HPDE6-E6E7 (cell line): Measurements from ENCODE around the gene TSPAN2.

ENCODE experiments used
- DNase-seq: peaks from one replicate; pipeline ENCODE4 v3.0.0; 2011; ENCODE audit warnings: missing footprints; ENCODE audit errors: extremely low spot score

TSPAN2 gene

DNA sequence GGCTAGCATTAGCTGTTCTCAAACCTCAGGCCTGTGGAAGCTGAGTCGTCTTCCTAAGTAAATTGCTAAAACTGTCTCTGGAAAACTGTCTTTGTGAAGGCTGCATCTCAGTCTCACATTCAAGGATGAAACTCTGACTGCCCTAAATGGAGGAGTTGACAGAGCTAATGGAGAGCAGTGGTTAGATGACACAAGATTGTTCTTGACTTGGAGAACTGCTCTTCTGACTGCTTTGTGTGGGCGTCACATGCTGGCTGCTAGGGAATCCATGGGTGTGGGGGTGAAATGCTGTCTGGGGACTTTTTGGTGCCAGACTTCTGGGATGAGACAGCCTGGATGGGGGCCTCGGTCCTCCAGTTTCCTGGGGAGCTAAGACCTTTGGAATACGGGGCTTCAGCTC is 24.5 kb upstream of the TSPAN2 start:
- no peak for DNase-seq

- no peak for DNase-seq
Observed at GRCh38 chr1:115112496-115113375, 23.4 kb upstream of the TSPAN2 start.

DNA sequence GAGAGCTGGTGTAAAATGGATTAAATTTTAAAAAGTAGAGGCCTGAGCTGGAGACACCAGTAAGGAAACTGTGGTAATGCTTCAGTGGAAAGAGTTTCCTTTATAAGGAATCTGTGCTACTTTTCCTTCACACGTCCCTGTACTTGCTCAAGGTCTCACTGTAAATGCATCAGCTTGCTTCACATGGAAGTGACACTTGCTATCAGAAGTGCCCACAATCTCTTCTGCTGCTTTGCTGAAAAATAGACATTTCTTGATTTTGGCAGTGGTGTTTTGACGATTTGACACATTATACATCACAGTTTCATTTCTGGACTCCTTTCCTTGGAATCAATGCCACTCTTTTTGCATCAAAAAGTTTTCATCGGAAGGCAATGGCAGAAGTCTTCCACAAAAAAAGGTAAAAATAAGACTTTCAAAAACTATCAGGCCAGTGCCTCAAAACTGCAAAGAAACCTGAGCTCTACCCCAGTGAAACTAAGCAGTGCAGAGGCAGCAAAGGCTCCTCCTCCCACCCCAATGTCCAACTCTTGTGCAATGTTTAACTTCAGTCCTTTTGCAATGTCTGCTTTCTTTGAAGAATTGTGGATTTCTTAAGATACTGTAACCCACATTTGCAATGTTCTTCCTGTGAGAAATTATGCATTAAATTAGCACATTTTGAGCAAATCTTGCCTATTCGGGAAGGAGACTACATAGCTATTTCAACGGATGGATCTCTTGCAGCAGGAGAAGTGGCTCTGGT is 18.4 kb upstream of the TSPAN2 start:
- no peak for DNase-seq

DNA sequence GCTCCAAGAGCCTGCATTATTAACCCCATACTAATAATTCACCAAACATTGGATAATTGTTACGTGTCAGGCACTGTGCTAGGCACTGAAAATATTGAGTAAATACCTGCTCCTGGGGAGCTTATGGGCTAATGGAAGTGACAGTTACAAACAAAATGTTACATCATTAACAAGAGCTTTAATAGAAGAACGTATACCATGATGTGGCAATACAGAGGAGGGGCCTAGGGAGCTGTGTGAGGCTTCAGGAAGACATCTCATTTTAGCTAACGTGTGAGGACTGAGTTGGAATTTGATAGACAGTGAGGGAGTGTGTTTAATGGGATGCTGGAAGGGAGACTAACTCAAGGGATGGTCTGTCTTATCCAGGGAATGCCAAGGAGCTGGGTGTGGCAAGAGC is 16.5 kb upstream of the TSPAN2 start:
- DNase-seq = no peak

- DNase-seq = no peak
Observed at GRCh38 chr1:115099693-115100050, 10.4 kb upstream of the TSPAN2 start.

GRCh38 chr1:115098979-115099692 is 9.8 kb upstream of the TSPAN2 start:
- no peak for DNase-seq

DNA sequence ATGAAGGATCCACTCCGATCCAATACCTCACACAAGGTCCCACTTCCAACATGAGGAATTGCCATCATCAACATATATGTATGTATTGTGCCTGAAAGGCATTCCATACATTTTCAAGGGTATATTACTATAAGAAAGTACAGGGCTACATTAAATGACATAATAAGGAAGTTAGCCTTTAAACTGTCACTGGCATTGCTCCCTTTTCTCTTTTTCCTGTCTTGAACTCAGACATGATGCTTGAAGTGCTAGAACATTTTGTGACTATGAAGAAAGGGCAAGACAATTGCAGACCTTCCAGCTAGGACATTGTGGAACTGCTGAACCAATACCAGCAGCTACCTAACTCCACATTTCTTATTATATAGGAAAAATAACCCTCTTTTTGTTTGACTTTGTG is 2.9 kb upstream of the TSPAN2 start:
- DNase-seq = no peak

DNA sequence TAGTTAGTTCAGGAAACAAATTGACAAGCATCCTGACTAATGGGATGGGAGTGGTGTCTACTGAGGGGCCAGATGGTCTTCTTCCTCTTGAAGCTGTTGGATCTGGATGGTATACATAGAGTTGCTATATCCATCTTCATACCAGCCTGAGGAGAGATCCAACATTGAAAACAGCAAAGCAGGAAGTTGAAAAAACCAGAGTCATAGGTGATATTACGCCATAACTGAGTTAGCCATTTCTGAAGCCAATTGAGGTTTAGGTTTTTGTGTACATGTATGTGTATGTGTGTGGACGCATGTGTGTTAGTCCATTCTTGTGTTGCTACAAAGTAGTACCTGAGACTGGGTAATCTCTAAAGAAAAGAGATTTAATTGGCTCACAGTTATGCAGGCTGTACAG is 2.3 kb upstream of the TSPAN2 start:
- no peak for DNase-seq

GRCh38 chr1:115090956-115091355 is 1.7 kb upstream of the TSPAN2 start:
- DNase-seq = no peak

DNA sequence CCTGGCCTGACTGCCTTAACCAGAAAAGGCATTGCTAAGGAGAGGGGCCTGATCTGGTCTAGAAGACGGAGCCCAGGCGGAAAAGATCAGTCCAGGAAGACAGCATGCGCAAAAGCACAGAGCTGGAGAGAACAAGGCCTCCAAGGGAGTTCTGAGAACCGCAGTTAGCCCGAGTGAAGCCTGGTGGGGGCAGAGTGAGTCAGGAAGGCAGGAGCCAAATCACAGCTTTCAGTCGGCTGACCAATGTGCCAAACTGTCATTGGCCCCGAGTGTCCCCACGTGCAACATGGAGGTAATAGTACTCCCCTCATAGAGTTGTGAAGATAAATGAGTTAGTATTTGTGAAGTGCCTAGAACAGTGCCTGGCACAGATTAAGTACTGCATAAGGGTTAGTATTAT is 1.2 kb upstream of the TSPAN2 start:
- DNase-seq = no peak

- no peak for DNase-seq
Observed at GRCh38 chr1:115090186-115090490, 835 bp upstream of the TSPAN2 start.

DNA sequence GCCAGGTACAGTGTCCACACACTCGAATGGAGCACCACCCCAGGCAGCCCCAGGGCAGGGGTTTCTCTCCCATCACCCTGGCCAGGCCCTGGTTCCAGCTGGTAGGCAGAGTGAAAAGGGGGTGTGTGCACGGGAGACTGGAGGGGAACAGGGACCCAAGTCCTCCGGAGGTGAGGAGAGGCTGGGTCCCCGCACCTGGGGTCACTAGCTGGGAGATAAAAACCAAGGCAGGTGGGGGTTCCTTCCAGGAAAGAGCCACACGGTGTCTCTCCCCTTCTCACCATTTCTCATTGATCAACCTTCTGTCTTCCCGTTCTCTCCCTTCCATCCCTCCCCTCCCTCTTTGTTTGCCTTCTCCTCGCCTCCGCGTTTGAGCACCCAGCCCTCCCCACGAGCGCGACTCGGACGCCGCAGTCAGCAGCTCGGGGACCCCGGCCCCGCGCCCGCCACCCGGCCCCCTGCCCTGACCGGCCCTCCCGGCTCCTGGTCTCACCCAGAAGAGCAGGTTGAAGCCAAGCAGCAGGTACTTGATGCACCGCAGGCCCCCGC is 358 bp downstream of the TSPAN2 start:
- no peak for DNase-seq

DNA sequence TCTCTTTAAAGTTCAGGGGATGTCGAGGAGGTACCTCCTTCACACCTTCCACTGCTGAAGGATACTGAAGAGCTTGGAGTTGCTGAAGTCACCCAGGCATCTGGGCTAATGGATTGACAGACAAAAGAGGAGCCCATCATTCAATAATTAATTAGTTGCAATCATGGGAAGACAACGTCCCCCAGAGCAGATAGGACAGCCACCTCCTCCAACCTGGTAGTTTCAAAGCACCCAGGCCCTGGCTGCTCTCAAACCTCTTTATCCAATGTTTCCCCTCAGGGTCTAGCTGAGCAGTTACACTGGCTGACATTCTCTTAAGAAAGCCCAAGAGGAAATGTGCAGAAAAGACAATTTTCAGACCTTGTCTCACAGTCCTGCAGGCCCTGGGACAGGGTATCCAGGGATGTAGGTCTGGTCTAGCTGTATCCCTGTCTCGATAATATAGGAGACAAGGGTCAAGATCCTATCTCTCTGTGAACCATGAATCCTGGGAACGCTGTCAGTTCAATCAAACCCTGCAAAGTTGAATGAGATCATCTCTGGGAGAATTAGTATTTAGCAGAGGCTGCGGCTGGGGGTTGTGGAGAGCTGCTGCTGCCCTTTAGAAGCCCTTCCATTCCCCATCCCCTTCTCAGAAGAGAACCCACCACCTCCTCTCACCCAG is 1.1 kb downstream of the TSPAN2 start:
- DNase-seq = no peak

GRCh38 chr1:115086176-115086830 is 3.0 kb downstream of the TSPAN2 start:
- no peak for DNase-seq

DNA sequence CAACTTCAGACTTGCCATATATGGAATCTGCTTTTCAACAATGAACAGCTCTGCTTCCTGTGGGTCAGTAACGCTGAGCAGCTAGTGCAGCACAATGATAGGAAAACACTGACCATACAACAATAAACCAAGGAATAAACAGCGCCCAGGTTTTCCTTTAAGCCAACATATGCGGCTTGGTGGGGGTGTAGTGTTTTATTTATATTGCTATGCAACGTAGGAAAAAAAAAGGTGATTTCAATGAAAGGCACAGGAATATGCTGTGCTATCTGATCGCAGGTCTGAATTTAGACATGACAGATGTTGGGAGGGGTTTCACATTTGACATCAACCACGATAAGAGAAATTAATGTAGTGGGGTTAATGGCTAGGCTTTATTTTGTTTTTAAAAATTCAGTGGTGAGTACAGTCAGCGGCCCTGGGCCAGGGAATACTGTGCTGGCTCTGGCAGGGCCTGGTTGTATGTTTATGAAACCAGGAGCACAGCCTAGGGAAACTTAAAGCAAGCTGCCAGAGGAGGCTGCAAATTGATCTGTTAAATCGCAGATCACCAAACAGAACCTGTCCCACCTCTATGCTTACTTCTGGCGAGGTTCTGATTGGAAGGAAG is 4.3 kb downstream of the TSPAN2 start:
- no peak for DNase-seq

DNA sequence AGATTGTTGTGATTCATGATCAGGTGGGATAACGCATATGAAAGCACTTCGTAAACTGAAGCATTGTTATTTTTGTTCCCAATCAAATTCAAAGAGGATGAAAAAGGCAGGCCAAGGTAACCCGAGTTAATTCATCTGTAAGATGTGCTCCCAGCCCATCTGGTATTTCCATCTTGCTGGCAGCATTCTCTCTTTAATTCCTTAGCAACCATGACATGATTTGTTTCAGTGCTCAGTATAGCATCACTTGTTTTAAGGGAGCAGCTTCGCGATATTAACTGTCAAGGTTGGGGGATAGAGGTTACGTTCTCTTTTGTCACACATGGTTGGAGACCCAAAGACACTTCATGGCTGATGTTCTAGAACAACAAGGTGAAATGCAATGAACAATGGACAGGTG is 6.4 kb downstream of the TSPAN2 start:
- DNase-seq = no peak

DNA sequence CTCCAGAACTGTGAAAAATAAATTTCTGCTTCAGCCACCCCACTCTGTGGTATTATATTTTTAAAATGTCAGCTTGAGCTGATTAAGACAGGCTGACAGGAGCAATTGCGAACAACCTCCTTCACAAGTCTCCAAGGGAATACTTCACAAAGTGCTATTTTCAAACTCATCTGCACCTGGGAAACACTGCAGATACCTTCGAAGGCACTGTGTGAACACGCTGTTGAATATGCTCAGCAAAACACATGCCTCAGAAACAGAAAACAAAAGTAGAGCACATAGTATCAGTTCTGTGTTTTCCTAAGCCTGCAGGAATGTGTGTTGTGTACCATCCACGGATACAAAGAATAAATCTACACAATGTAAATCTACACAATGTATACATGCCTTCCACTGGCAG is 10.6 kb downstream of the TSPAN2 start:
- no peak for DNase-seq

DNA sequence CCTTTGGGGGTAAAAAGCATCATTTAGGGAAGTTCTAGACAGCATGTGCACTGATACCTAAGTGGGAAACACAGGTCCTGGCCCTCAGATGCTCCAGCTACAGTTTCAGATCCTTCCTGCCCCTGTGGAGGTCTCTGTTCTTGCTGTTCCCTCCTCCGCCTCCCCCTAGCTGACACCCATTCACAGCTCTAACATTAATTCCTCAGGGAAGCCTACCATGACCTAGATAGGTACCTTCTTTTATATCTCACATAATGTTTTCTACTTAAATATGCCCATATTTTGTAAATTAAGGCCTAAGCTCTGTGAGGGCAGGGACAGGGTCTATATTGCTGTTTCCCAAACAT is 11.3 kb downstream of the TSPAN2 start:
- DNase-seq = no peak

DNA sequence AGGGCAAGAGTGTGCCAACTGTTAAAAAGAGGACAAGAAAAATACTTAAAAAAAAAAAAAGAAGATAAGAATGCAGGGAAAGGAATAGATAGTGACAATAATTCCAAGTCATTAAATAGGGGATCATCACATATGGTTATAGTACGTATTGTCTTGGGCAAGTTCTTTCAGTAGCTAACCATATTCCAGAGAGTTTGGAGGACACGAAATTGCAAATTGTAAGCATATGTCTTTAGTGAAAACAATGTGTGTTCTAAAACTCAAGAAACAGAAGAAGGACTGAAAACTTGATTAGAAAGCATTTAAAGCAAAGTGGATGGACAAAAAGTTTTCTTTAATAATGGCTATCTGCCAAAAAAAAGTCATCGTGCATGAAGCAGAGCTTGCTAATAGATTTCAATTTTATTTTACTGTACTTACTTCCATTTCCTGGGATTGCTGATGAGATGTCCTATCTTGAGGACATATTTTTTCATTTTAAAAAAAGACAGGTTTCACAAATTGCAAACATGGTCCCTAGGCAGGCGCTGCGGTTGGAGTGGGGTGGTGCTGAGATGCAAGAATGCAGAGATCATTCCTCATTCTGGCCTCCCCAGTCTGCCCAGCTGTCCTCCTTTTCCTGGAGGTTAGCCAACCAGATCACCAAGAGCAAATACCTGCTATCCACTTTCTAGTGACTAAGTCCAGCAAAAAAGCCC is 11.9 kb downstream of the TSPAN2 start:
- DNase-seq = no peak

DNA sequence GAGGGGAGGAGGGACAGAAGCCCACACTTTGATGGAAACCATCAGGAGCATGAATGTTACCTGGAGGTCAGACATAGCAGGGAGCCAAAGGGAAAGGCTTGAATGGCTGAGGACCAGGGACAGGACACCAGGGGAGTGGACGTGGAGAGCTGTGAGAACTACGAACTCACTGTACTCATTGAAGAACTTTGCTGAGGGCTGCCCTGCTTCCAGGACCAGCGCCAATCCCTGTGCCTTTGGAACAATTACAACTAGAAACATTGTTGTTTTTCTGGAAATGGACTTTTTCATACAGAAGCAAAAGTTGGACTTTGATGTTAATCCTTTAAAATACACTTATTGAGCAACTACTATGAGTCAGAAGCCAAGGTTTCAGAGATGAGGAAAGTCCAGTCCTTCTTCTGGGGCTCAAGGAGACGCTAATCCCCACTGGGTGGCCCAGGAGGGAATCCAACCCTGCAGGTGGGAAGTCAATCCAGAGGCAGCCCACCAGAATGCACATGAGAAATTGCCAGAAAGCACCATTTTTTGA is 12.9 kb downstream of the TSPAN2 start:
- no peak for DNase-seq
